Liver (tissue), 9 donors: ENCODE results near the gene GCLC. TPM values are rescaled to one million over a fixed set of nuclear protein-coding genes. Genes with fewer than 3 reads are reported as not detected.

Experiments
- DNase-seq: peaks from one replicate; pipeline ENCODE4 v3.0.0-alpha.2; 2017; ENCODE audit warnings: low spot score
- H3K27ac ChIP-seq, 2 donors: one replicate each; pipeline ENCODE4 v1.7.0; 2013; ENCODE audit warnings: inconsistent platforms in 2 of 2, low read length in 2 of 2, control low read depth in 1 of 2, low read depth in 1 of 2, mild to moderate bottlenecking in 1 of 2
- H3K27me3 ChIP-seq, 4 donors: one replicate each; pipeline versions ENCODE4 v1.6.1 to v1.7.0; 2013; ENCODE audit warnings: low read length in 3 of 4, inconsistent platforms in 1 of 4, mild to moderate bottlenecking in 1 of 4, moderate library complexity in 1 of 4; ENCODE audit not compliant: control insufficient read depth in 4 of 4, insufficient read depth in 4 of 4
- H3K36me3 ChIP-seq, 4 donors: one replicate each; pipeline versions ENCODE4 v1.6.1 to v1.7.0; 2013; ENCODE audit warnings: low read length in 3 of 4, mild to moderate bottlenecking in 3 of 4, low read depth in 1 of 4, moderate library complexity in 1 of 4; ENCODE audit not compliant: control insufficient read depth in 4 of 4, insufficient read depth in 3 of 4
- H3K4me1 ChIP-seq, 4 donors: one replicate each; pipeline versions ENCODE4 v1.6.1 to v1.7.0; 2013; ENCODE audit warnings: low read length in 3 of 4, mild to moderate bottlenecking in 3 of 4, moderate library complexity in 1 of 4; ENCODE audit not compliant: control insufficient read depth in 4 of 4, insufficient read depth in 4 of 4
- H3K4me3 ChIP-seq, 3 donors: one replicate each; pipeline versions ENCODE4 v1.6.1 to v1.7.0; 2013; ENCODE audit warnings: low read length in 3 of 3, control low read depth in 1 of 3, low read depth in 1 of 3, mild to moderate bottlenecking in 1 of 3
- H3K9ac ChIP-seq, 2 donors: one replicate each; pipeline ENCODE4 v1.7.0; 2013; ENCODE audit warnings: low read length in 2 of 2, mild to moderate bottlenecking in 2 of 2, moderate library complexity in 2 of 2, control low read depth in 1 of 2, low read depth in 1 of 2
- H3K9me3 ChIP-seq, 4 donors: one replicate each; pipeline versions ENCODE4 v1.6.1 to v1.7.0; 2013; ENCODE audit warnings: low read length in 3 of 4; ENCODE audit not compliant: control insufficient read depth in 4 of 4
- EGR1 ChIP-seq, 2 donors: IDR thresholded peaks; 2 replicates each; pipeline ENCODE4 v1.6.1; 2016 to 2018; ENCODE audit warnings: antibody characterized with exemption in 2 of 2, low read depth in 2 of 2
- FOXA2 ChIP-seq: IDR thresholded peaks from 2 replicates; pipeline ENCODE4 v1.6.1; 2016; ENCODE audit warnings: antibody characterized with exemption
- GABPA ChIP-seq, 2 donors: IDR thresholded peaks in 1 of 2; conservative IDR thresholded peaks in 1 of 2; 2 replicates each; pipeline ENCODE4 v1.6.1; 2016; ENCODE audit warnings: antibody characterized with exemption in 2 of 2, mild to moderate bottlenecking in 1 of 2, moderate library complexity in 1 of 2
- HNF4A ChIP-seq, 2 donors: conservative IDR thresholded peaks; 2 replicates each; pipeline ENCODE4 v1.6.1; 2016; ENCODE audit warnings: antibody characterized with exemption in 2 of 2, mild to moderate bottlenecking in 2 of 2
- NR2F2 ChIP-seq: IDR thresholded peaks from 2 replicates; pipeline ENCODE4 v1.6.1; 2016; ENCODE audit warnings: antibody characterized with exemption
- RAD21 ChIP-seq, 2 donors: IDR thresholded peaks; 2 replicates each; pipeline ENCODE4 v1.6.1; 2016; ENCODE audit warnings: antibody characterized with exemption in 2 of 2, mild to moderate bottlenecking in 2 of 2
- RXRA ChIP-seq, 2 donors: IDR thresholded peaks; 2 replicates each; pipeline ENCODE4 v1.6.1; 2017 to 2018; ENCODE audit warnings: antibody characterized with exemption in 2 of 2, mild to moderate bottlenecking in 1 of 2
- SP1 ChIP-seq: IDR thresholded peaks from 2 replicates; pipeline ENCODE4 v1.6.1; 2018; ENCODE audit warnings: antibody characterized with exemption, mild to moderate bottlenecking
- TAF1 ChIP-seq: conservative IDR thresholded peaks from 2 replicates; pipeline ENCODE4 v1.6.1; 2016; ENCODE audit warnings: antibody characterized with exemption, mild to moderate bottlenecking
- YY1 ChIP-seq: IDR thresholded peaks from 2 replicates; pipeline ENCODE4 v1.6.1; 2016; ENCODE audit warnings: antibody characterized with exemption, mild to moderate bottlenecking
- WGBS: extraction: QIAGEN DNeasy Blood & Tissue Kit; methylation state at CpG from one replicate; pipeline ENCODE4 v1.1.7; 2013; 5-methylcytosine and 5-hydroxymethylcytosine counted together
- polyA plus RNA-seq, 2 donors: library from polyadenylated mRNA; stranded (reverse) in 1 of 2; unstranded in 1 of 2; fragments of 200-250 nt in 1 of 2; fragments of >200 nt in 1 of 2; fragmentation: Nextera tagmentation in 1 of 2; extraction: Ambion mirVana in 1 of 2; gene quantifications; one replicate each; pipeline versions ENCODE4 v1.2.1 to v1.2.3, GENCODE V29; 2013 to 2015
- total RNA-seq, 2 donors: library from RNA; depleted of rRNA; stranded (reverse); fragments of >200 nt; gene quantifications; one replicate each; pipeline ENCODE4 v1.2.3, GENCODE V29; 2014
- TF ChIP-seq, protein P1 (sequence below): IDR thresholded peaks from 2 replicates; pipeline ENCODE4 v1.6.1; 2016; ENCODE audit warnings: antibody characterized with exemption, mild to moderate bottlenecking
- TF ChIP-seq, protein P2 (sequence below): IDR thresholded peaks from 2 replicates; pipeline ENCODE4 v1.6.1; 2016; ENCODE audit warnings: antibody characterized with exemption
- TF ChIP-seq, protein P3 (sequence below): fragments of 150-350 bp; IDR thresholded peaks from 2 replicates; pipeline ENCODE4 v1.5.1; 2017; ENCODE audit warnings: improper control_type of control experiment, low read depth, low read length; ENCODE audit not compliant: missing input control
- TF ChIP-seq, protein P4 (sequence below): IDR thresholded peaks from 2 replicates; pipeline ENCODE4 v1.6.1; 2016; ENCODE audit warnings: antibody characterized with exemption
- donor health status: healthy.
- donor health status: healthy.
- donor health status: healthy.
- donor health status: healthy.
- donor health status: healthy.

The GCLC gene
- total and polyA plus RNA-seq, 4 donors, result 28.6 to 135 (median 79.8) TPM

DNA sequence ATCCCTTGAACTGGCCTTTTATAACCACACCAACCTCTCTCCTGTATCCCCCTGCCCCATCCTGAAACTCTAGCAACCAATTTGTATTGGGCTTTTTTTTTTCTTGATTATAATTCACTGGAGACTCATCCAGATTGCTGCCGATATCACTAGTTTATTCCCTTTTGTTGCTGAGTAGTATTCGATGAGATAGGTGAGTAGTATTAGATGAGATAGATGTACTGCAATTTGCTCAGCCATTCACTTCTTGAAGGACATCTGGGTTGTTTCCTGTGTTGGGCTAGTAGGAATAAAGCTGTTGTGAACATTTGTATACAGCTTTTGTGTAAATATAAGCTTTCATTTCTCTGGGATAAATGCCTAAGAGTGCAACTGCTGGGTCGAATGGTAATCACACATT is 58.2 kb downstream of the GCLC start (continued):
- TF ChIP-seq, protein P1, sequence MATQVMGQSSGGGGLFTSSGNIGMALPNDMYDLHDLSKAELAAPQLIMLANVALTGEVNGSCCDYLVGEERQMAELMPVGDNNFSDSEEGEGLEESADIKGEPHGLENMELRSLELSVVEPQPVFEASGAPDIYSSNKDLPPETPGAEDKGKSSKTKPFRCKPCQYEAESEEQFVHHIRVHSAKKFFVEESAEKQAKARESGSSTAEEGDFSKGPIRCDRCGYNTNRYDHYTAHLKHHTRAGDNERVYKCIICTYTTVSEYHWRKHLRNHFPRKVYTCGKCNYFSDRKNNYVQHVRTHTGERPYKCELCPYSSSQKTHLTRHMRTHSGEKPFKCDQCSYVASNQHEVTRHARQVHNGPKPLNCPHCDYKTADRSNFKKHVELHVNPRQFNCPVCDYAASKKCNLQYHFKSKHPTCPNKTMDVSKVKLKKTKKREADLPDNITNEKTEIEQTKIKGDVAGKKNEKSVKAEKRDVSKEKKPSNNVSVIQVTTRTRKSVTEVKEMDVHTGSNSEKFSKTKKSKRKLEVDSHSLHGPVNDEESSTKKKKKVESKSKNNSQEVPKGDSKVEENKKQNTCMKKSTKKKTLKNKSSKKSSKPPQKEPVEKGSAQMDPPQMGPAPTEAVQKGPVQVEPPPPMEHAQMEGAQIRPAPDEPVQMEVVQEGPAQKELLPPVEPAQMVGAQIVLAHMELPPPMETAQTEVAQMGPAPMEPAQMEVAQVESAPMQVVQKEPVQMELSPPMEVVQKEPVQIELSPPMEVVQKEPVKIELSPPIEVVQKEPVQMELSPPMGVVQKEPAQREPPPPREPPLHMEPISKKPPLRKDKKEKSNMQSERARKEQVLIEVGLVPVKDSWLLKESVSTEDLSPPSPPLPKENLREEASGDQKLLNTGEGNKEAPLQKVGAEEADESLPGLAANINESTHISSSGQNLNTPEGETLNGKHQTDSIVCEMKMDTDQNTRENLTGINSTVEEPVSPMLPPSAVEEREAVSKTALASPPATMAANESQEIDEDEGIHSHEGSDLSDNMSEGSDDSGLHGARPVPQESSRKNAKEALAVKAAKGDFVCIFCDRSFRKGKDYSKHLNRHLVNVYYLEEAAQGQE, result no peak
- TF ChIP-seq HNF4A (conservative IDR thresholded peaks at IDR 0.05), result no peak
- TF ChIP-seq, protein P2, sequence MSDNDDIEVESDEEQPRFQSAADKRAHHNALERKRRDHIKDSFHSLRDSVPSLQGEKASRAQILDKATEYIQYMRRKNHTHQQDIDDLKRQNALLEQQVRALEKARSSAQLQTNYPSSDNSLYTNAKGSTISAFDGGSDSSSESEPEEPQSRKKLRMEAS, result no peak
- TF ChIP-seq GABPA (IDR thresholded peaks at IDR 0.05 in 1 of 2, conservative IDR thresholded peaks at IDR 0.05 in 1 of 2), result no peak
- no peak for TF ChIP-seq TAF1
- no peak for TF ChIP-seq YY1
- TF ChIP-seq RXRA (IDR thresholded peaks at IDR 0.05), result no peak
- TF ChIP-seq RAD21 (IDR thresholded peaks at IDR 0.05), result no peak

DNA sequence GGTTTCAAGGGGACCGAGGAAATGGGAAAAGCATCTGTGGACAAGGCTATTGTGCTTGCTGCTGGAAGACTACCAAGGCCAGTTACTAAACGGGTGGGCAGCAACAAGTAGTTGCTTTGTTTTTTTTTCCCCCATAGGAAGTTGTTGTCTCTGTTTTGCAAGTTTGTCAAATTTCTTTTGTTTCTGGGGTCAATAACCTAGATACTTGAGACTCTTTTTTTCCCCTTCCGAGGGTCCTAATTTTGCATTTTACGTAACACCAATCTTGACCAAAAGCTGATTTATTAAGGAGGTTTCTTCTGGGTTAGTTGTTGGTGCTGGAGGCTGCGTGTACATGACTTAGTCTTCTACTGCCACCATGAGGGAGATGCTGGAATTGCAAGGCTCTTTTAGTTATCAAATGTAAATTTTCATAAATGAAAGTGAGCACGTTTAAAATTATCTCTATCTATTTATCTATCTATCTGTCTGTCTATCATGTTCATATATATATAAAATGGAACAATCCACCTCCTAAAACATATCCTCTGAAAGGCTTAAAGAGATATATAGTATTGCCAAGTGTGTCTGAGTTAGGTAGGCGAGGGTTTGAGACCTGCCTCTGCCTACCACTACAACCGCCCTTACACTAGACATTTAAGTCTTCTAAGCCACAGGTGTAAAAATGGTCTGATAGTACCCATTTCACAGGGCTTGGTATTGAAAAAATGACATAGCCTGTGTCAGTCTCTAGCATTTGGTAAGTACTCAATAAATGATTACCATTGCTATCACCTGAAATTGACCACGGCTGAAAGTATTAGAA is 60.2 kb downstream of the GCLC start:
- DNase-seq, result peak; percentile 74
- Histone ChIP-seq H3K9me3 (no peaks in the 10 kb centered on the region), H3K4me1 (peaks cover 0 to 3% (median 0%) of the 10 kb centered on the region in 4 donors), H3K4me3 (no peak overlapping the region), H3K27ac (no peak overlapping the region), H3K36me3 (no peaks in the 10 kb centered on the region), H3K27me3 (no peaks in the 10 kb centered on the region), H3K9ac (no peak overlapping the region)
- peak; percentile 96 to 99 for TF ChIP-seq RAD21 (IDR thresholded peaks at IDR 0.05)
- TF ChIP-seq, protein P3, sequence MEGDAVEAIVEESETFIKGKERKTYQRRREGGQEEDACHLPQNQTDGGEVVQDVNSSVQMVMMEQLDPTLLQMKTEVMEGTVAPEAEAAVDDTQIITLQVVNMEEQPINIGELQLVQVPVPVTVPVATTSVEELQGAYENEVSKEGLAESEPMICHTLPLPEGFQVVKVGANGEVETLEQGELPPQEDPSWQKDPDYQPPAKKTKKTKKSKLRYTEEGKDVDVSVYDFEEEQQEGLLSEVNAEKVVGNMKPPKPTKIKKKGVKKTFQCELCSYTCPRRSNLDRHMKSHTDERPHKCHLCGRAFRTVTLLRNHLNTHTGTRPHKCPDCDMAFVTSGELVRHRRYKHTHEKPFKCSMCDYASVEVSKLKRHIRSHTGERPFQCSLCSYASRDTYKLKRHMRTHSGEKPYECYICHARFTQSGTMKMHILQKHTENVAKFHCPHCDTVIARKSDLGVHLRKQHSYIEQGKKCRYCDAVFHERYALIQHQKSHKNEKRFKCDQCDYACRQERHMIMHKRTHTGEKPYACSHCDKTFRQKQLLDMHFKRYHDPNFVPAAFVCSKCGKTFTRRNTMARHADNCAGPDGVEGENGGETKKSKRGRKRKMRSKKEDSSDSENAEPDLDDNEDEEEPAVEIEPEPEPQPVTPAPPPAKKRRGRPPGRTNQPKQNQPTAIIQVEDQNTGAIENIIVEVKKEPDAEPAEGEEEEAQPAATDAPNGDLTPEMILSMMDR, result peak; percentile 99
- TF ChIP-seq RXRA (IDR thresholded peaks at IDR 0.05), result no peak
- WGBS, result 29% methylated on average over 9 of the region's 9 CpGs

DNA sequence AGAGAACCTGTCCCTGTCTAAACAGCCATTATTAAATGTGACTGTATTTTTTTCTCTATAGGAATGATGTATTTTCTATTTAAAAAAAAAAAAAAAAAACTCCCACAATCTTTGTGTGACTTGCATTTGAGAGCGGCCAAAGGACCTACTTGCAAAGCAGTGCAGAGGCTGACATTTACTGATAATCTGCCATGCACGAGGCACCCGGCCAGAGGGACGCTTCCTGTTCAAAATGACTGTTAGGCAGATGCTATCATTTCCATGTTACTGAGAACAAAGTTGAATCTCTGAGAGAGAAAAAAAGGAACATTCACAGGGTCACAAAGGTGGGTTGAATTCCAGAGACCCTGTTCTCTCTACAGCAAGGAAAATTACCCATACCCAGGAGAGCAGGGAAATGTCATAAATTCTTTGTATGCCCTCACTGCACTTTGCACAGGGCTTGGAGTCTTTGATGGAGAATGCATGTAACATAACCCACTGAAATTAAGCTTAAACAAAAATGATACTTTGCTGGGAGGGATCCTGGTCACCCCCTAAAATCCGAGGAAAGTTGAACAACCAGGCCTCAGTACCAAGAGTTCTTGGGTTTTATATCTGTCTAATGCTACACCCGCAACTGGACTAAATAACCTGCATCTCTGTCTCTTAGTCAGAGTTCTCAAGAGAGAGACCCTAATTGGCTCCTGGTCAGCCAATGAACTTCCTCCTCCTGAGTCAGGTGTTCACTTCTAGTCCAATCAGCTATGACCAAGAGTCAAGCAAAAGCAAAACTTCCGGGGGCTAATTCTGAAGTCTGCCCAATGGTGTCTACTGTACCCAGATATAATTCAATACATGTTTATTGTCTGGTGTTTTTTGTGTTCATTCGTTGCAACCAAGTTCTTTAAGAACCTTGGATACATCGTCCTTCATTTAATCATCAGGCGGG is 61.2 kb downstream of the GCLC start:
- WGBS, result 67% methylated on average over 10 of the region's 10 CpGs
- H3K4me3 ChIP-seq, result no peak overlapping the region
- TF ChIP-seq HNF4A (conservative IDR thresholded peaks at IDR 0.05), result no peak
- no peak for TF ChIP-seq GABPA (IDR thresholded peaks at IDR 0.05 in 1 of 2, conservative IDR thresholded peaks at IDR 0.05 in 1 of 2)
- TF ChIP-seq YY1, result peak; percentile 24
- no peak for TF ChIP-seq RXRA (IDR thresholded peaks at IDR 0.05)
- TF ChIP-seq, protein P3, result no peak
- TF ChIP-seq, protein P2, result no peak
- TF ChIP-seq RAD21 (IDR thresholded peaks at IDR 0.05), result peak in 1 of 2 donors; percentile 26
- TF ChIP-seq EGR1 (IDR thresholded peaks at IDR 0.05; ENCODE audit: low read depth in 2 of 2), result no peak
- peak; percentile 51 for TF ChIP-seq NR2F2
- TF ChIP-seq, protein P4, sequence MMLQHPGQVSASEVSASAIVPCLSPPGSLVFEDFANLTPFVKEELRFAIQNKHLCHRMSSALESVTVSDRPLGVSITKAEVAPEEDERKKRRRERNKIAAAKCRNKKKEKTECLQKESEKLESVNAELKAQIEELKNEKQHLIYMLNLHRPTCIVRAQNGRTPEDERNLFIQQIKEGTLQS, result no peak
- no peak for TF ChIP-seq SP1
- no peak for TF ChIP-seq FOXA2
- H3K27me3 ChIP-seq, result no peaks in the 10 kb centered on the region
- no peak for DNase-seq
- H3K27ac ChIP-seq, result peak overlapping the region in 1 of 2 donors; percentile 7
- no peaks in the 10 kb centered on the region for H3K36me3 ChIP-seq
- H3K9me3 ChIP-seq, result no peaks in the 10 kb centered on the region
- H3K4me1 ChIP-seq, result peaks cover 0 to 3% (median 0%) of the 10 kb centered on the region in 4 donors
- no peak overlapping the region for H3K9ac ChIP-seq
